HG02759 (cell line): ENCODE results near the gene SULF2.

Experiments
- ATAC-seq: cut with Tn5 transposase; IDR thresholded peaks from one replicate; pipeline ENCODE4 v1.9.1; 2021; ENCODE audit warnings: mild to moderate bottlenecking, moderate library complexity; ENCODE audit not compliant: unreplicated experiment

The SULF2 gene

GRCh38 chr20:47659904-47660601, 125.2 kb downstream of the SULF2 start:
- ATAC-seq: no peak

GRCh38 chr20:47656318-47656717, 129.0 kb downstream of the SULF2 start:
- ATAC-seq: no peak

GRCh38 chr20:47655635-47656034, 129.6 kb downstream of the SULF2 start:
- no peak for ATAC-seq

GRCh38 chr20:47654370-47654769, 130.9 kb downstream of the SULF2 start:
- ATAC-seq: no peak

- no peak for ATAC-seq
Measured at GRCh38 chr20:47653869-47654268, 131.4 kb downstream of the SULF2 start.

- ATAC-seq: no peak
Measured at GRCh38 chr20:47652794-47653193, 132.5 kb downstream of the SULF2 start.

- no peak for ATAC-seq
Measured at GRCh38 chr20:47652301-47652700, 133.0 kb downstream of the SULF2 start.

GRCh38 chr20:47648943-47649342, 136.3 kb downstream of the SULF2 start:
- ATAC-seq: no peak

- ATAC-seq: no peak
Measured at GRCh38 chr20:47647994-47648393, 137.3 kb downstream of the SULF2 start.

- no peak for ATAC-seq
Measured at GRCh38 chr20:47645632-47646031, 139.6 kb downstream of the SULF2 start.

GRCh38 chr20:47642624-47643023, 142.7 kb downstream of the SULF2 start:
- no peak for ATAC-seq

- no peak for ATAC-seq
Measured at GRCh38 chr20:47642118-47642517, 143.2 kb downstream of the SULF2 start.

GRCh38 chr20:47638851-47639250, 146.4 kb downstream of the SULF2 start:
- ATAC-seq: no peak

GRCh38 chr20:47635256-47635655, 150.0 kb downstream of the SULF2 start:
- ATAC-seq: no peak

- no peak for ATAC-seq
Measured at GRCh38 chr20:47631078-47631477, 154.2 kb downstream of the SULF2 start.

GRCh38 chr20:47629907-47630306, 155.4 kb downstream of the SULF2 start:
- ATAC-seq: no peak

- ATAC-seq: no peak
Measured at GRCh38 chr20:47627540-47627939, 157.7 kb downstream of the SULF2 start.

- ATAC-seq: no peak
Measured at GRCh38 chr20:47623206-47623605, 162.1 kb downstream of the SULF2 start.

- ATAC-seq: no peak
Measured at GRCh38 chr20:47622118-47622665, 163.1 kb downstream of the SULF2 start.

GRCh38 chr20:47620808-47621805, 164.2 kb downstream of the SULF2 start:
- ATAC-seq: no peak

GRCh38 chr20:47618479-47618878, 166.8 kb downstream of the SULF2 start:
- ATAC-seq: no peak
